ENCODE data around the gene MMD.
A peak's percentile ranks its signal among the peaks of the same experiment; 100 is the strongest.

MMD gene

GRCh38 chr17:55354010-55354409, 67.6 kb downstream of the MMD start:
- no peak for DNase-seq (ENCODE audit: extremely low read depth in 1 of 2, low read depth in 1 of 2)

GRCh38 chr17:55351226-55351625, 70.4 kb downstream of the MMD start:
- no peak for DNase-seq (ENCODE audit: extremely low read depth in 1 of 2, low read depth in 1 of 2)

GRCh38 chr17:55350825-55351205, 70.8 kb downstream of the MMD start:
- no peak for DNase-seq (ENCODE audit: extremely low read depth in 1 of 2, low read depth in 1 of 2)

GRCh38 chr17:55348749-55349354, 72.8 kb downstream of the MMD start:
- DNase-seq (ENCODE audit: extremely low read depth in 1 of 2, low read depth in 1 of 2), result peak in 1 of 2 donors; percentile 24

GRCh38 chr17:55347341-55347740, 74.3 kb downstream of the MMD start:
- no peak for DNase-seq (ENCODE audit: extremely low read depth in 1 of 2, low read depth in 1 of 2)

GRCh38 chr17:55346658-55347057, 75.0 kb downstream of the MMD start:
- DNase-seq (ENCODE audit: extremely low read depth in 1 of 2, low read depth in 1 of 2), result no peak

- DNase-seq (ENCODE audit: extremely low read depth in 1 of 2, low read depth in 1 of 2), result no peak
These were observed 76.5 kb downstream of the MMD start for GRCh38 chr17:55345132-55345531.

- DNase-seq (ENCODE audit: extremely low read depth in 1 of 2, low read depth in 1 of 2), result no peak
These were observed 77.1 kb downstream of the MMD start for GRCh38 chr17:55344514-55344997.

GRCh38 chr17:55343900-55344513, 77.6 kb downstream of the MMD start:
- DNase-seq (ENCODE audit: extremely low read depth in 1 of 2, low read depth in 1 of 2), result no peak

- no peak for DNase-seq (ENCODE audit: extremely low read depth in 1 of 2, low read depth in 1 of 2)
These were observed 78.6 kb downstream of the MMD start for GRCh38 chr17:55342800-55343585.

Data from activated CD8-positive, alpha-beta memory T cell treated with anti-CD3 and anti-CD28 coated beads for 1 hour (primary cell).